Aorta (tissue), 5 donors: Measurements from ENCODE around the gene EDIL3. TPM values are rescaled to one million over a fixed set of nuclear protein-coding genes. Genes with fewer than 3 reads are reported as not detected.
A peak's percentile ranks its signal among the peaks of the same experiment; 100 is the strongest.

Experiments
- ATAC-seq: fragments of 200-7000 bp; cut with Tn5 transposase; one replicate; pipeline ENCODE4 v1.9.1; 2022; ENCODE audit warnings: moderate library complexity; ENCODE audit not compliant: low FRiP score
- DNase-seq, 2 donors: peaks; one replicate each; pipeline ENCODE4 v3.0.0-alpha.2; 2020
- H3K27ac ChIP-seq, 2 donors: one replicate each; pipeline ENCODE4 v1.5.1; 2013; ENCODE audit warnings: low read length in 2 of 2, mild to moderate bottlenecking in 2 of 2, moderate library complexity in 2 of 2, control low read depth in 1 of 2, inconsistent platforms in 1 of 2, low read depth in 1 of 2
- H3K27me3 ChIP-seq, 2 donors: one replicate each; pipeline ENCODE4 v1.6.1; 2013; ENCODE audit warnings: control low read depth in 1 of 2, low read length in 1 of 2, mild to moderate bottlenecking in 1 of 2, moderate library complexity in 1 of 2; ENCODE audit not compliant: insufficient read depth in 2 of 2, control insufficient read depth in 1 of 2
- H3K36me3 ChIP-seq, 2 donors: one replicate each; pipeline ENCODE4 v1.6.1; 2013; ENCODE audit warnings: control low read depth in 1 of 2, low read length in 1 of 2, mild to moderate bottlenecking in 1 of 2; ENCODE audit not compliant: insufficient read depth in 2 of 2, control insufficient read depth in 1 of 2
- H3K4me1 ChIP-seq, 2 donors: one replicate each; pipeline ENCODE4 v1.6.1; 2013; ENCODE audit warnings: low read length in 2 of 2, control low read depth in 1 of 2, mild to moderate bottlenecking in 1 of 2, moderate library complexity in 1 of 2; ENCODE audit not compliant: insufficient read depth in 2 of 2, control insufficient read depth in 1 of 2
- H3K4me3 ChIP-seq, 2 donors: one replicate each; pipeline ENCODE4 v1.5.1; 2013; ENCODE audit warnings: low read length in 2 of 2, control low read depth in 1 of 2, mild to moderate bottlenecking in 1 of 2
- H3K9me3 ChIP-seq: one replicate; pipeline ENCODE4 v1.6.1; 2013; ENCODE audit warnings: mild to moderate bottlenecking, low read length; ENCODE audit not compliant: control insufficient read depth
- WGBS, 2 donors: extraction: QIAGEN DNeasy Blood & Tissue Kit; methylation state at CpG; one replicate each; pipeline ENCODE4 v1.1.7; 2013; 5-methylcytosine and 5-hydroxymethylcytosine counted together
- intact Hi-C, 2 donors: fragments of 100-400 bp; cut with DNase I; formaldehyde crosslinking; loops; one replicate each; pipeline versions ENCODE4 v1.14.2 to v1.15.0; 2022
- long read RNA-seq, 2 donors: library from polyadenylated mRNA; unstranded; transcript quantifications; one replicate each; pipeline ENCODE4 v2.0.0, GENCODE V29; 2020 to 2021
- polyA plus RNA-seq, 2 donors: library from polyadenylated mRNA; stranded (reverse); fragments of 200-250 nt; gene quantifications; one replicate each; pipeline ENCODE4 v1.2.3, GENCODE V29; 2013
- total RNA-seq, 2 donors: library from RNA; stranded (reverse); fragmentation: NEBNext Ultra II Directional; extraction: Animal tissue kit (Norgen Biotek cat#: 25700); gene quantifications; one replicate each; pipeline ENCODE4 v1.2.1, GENCODE V29; 2021
- donor health status: healthy with polysubstance abuse.
- donor health status: Bipolar disorder and iron deficiency.
- donor health status: DM: no; HTN: no; CAD: no.
- donor health status: DM: no; HTN: no; CAD: no.
- donor health status: DM: yes; HTN: yes; CAD: no.

The EDIL3 gene
- 100 to 1,000 TPM; 154 to 205 TPM for total RNA-seq
- polyA plus RNA-seq, result 10 to 100 TPM; 50.0 to 89.7 TPM
- long read RNA-seq, donor 1, full-length matches to known transcripts, result 32 of 88 reads
- long read RNA-seq, donor 1, partial matches to known transcripts, result 15 of 88 reads
- long read RNA-seq, donor 1, other reads (novel, unspliced or antisense), result 41 of 88 reads
- long read RNA-seq, donor 2, full-length matches to known transcripts, result 29 of 78 reads
- long read RNA-seq, donor 2, partial matches to known transcripts, result 6 of 78 reads
- long read RNA-seq, donor 2, other reads (novel, unspliced or antisense), result 43 of 78 reads

DNA sequence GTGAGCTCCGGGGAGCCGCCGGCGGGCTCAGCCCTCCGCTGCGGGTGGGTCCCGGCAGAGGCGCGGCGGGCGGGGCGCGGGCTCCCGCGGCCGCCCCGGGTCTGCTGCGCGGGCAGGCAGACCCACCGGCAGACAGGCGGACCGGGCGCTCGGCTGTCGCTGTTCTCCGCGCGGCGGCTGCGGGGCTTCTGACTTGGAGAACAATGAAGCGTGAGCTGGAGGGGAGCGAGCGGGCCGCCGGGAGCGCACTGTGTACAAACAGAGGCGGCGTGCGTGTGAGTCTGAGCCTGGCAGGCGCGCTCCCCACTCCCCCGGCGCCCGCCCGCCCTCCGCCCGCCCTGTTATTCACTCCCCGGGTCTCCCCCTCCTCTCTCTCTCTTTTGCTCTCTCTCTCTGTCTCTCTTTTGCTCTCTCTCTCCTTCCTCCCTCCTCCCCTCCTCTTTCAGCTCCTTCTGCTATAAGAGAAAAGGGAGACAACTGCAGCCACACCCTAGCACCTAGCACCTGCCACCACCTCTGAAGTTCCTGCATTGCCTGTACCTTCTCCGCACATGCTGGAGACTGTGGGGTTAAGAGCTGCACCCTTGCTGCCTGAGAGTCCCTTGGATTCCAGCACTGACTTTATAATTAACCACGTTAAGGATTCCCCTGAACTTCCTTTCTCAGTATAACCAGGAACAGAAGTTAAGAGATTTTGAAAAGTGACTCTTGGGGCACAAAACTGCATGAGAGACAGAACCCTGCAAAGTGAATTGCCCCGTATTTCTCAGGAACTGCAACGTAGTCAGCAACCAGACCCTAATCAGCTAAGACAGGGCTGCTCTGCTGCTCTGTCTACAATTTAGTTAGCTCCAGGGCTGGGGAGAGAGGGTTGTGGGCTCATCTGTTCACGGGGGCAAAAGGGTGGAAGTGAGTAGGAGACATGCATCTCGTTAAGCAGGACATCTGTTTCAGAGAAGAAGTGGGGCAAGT is at the start of gene EDIL3:
Gene EDIL3 (minus strand): TSS at position 277 of the 972 bp plus-strand sequence. CDS start 506 bp downstream, outside the sequence.
- peak; percentile 44 for ATAC-seq
- no peaks in the 10 kb centered on the region for H3K9me3 ChIP-seq
- no peaks in the 10 kb centered on the region for H3K27me3 ChIP-seq
- 1 to 2% methylated on average over 42 to 54 of the region's 54 CpGs for WGBS, 2 donors
- no peaks in the 10 kb centered on the region for H3K4me1 ChIP-seq
- peak; percentile 58 to 87 for DNase-seq
- intact Hi-C loops, result loop anchor here (5.0 kb wide), 4 partner anchors 93 to 663 kb away; partner anchors contain the start of gene HAPLN1 (in 1 of the 2)
- H3K4me3 ChIP-seq, result peak within 1 kb of the TSS; percentile 67 to 93
- H3K36me3 ChIP-seq, result no peaks in the 10 kb centered on the region
- peak within 1 kb of the TSS; percentile 72 for H3K27ac ChIP-seq

GRCh38 chr5:84433461-84433860 is 48.8 kb upstream of the EDIL3 start:
- Histone ChIP-seq H3K9me3 (no peaks in the 10 kb centered on the region), H3K36me3 (no peaks in the 10 kb centered on the region), H3K4me1 (no peaks in the 10 kb centered on the region), H3K27ac (no peak overlapping the region), H3K27me3 (no peaks in the 10 kb centered on the region), H3K4me3 (no peak overlapping the region)
- DNase-seq, result no peak
- 67 to 81% methylated on average over 1 of the region's 1 CpG for WGBS, 2 donors
- intact Hi-C loops, result no loop called here
- ATAC-seq, result no peak

GRCh38 chr5:84430863-84431663 is 46.4 kb upstream of the EDIL3 start:
- no peak for DNase-seq
- ATAC-seq, result no peak
- no peaks in the 10 kb centered on the region for H3K9me3 ChIP-seq
- H3K4me1 ChIP-seq, result no peaks in the 10 kb centered on the region
- H3K36me3 ChIP-seq, result no peaks in the 10 kb centered on the region
- intact Hi-C loops, result no loop called here
- H3K27ac ChIP-seq, result no peak overlapping the region
- no peaks in the 10 kb centered on the region for H3K27me3 ChIP-seq
- whole genome bisulfite sequencing, 2 donors, result 79 to 90% methylated on average over 3 of the region's 3 CpGs
- H3K4me3 ChIP-seq, result no peak overlapping the region

DNA sequence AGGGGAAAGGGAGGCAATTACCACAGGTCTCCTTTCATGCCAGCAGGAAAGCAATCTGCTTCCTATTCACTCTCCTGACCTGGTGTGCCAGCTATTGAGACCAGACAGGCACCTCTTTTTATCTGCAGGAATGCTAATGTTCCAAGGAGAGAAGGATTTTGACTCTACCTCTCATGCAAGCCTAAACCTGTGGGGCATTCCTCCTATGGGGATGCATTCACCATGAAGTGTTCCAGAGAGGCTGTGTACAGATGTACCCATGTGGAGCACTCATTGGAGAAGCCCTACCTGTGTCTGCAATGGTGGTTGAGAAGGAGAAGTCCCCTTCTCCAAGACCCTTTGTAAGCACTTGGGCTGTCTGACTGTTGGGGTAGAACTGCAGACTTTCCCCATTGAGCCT is 45.4 kb upstream of the EDIL3 start:
- ATAC-seq (no peak), DNase-seq (no peak)
- Histone ChIP-seq H3K27ac (no peak overlapping the region), H3K36me3 (no peaks in the 10 kb centered on the region), H3K4me3 (no peak overlapping the region), H3K27me3 (no peaks in the 10 kb centered on the region), H3K9me3 (no peaks in the 10 kb centered on the region), H3K4me1 (no peaks in the 10 kb centered on the region)
- intact Hi-C loops, result no loop called here

GRCh38 chr5:84425365-84425881 is 40.7 kb upstream of the EDIL3 start:
- H3K27me3 ChIP-seq, result no peaks in the 10 kb centered on the region
- DNase-seq (no peak), ATAC-seq (no peak)
- WGBS, 2 donors, result 41 to 49% methylated on average over 1 of the region's 1 CpG
- no peaks in the 10 kb centered on the region for H3K36me3 ChIP-seq
- no peaks in the 10 kb centered on the region for H3K4me1 ChIP-seq
- intact Hi-C loops, result no loop called here
- H3K9me3 ChIP-seq, result no peaks in the 10 kb centered on the region
- no peak overlapping the region for H3K27ac ChIP-seq
- H3K4me3 ChIP-seq, result no peak overlapping the region

GRCh38 chr5:84419742-84420141 is 35.1 kb upstream of the EDIL3 start:
- Histone ChIP-seq H3K27ac (no peak overlapping the region), H3K36me3 (no peaks in the 10 kb centered on the region), H3K9me3 (no peaks in the 10 kb centered on the region), H3K27me3 (no peaks in the 10 kb centered on the region), H3K4me3 (no peak overlapping the region), H3K4me1 (no peaks in the 10 kb centered on the region)
- WGBS, 2 donors, result 65 to 68% methylated on average over 3 of the region's 3 CpGs
- intact Hi-C loops, result no loop called here
- DNase-seq (no peak), ATAC-seq (no peak)

DNA sequence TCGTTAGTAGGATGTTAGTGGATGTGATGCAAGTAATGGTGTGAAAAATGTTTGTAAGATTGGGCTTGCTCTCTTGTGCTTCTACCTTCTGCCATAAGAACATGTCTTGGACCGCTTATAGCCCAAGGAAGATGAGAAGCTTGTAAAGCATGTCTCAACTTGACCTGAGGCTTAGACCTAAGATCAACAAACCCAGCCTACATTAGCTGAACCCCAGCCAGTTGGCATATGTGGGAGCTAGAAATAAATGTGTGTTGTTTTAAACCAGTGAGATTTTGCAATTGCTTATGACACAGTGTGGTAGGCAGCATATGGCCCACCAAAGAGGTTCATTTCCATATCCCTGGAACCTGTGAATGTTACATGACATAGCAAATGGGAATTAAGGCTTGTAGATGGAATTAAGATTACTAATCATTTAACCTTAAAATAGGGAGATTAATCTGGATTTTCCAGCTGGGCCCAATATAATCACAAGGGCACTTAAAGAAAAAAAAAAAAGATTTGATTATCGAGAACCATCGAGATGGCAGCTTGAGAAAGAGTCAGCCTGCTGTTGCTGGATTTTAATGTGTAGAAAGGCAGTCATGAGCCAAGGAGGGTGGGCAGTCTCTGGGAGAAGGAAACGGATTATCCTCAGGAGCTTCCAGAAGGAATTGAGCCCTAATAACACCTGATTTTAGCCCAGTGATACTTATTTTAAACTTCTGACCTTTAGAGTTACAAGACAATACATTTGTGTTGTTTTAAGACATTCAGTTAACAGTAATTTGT is 27.3 kb upstream of the EDIL3 start:
- WGBS, 2 donors, result 94 to 95% methylated on average over 5 of the region's 5 CpGs
- DNase-seq, result no peak
- ATAC-seq, result no peak
- no peak overlapping the region for H3K4me3 ChIP-seq
- no peaks in the 10 kb centered on the region for H3K36me3 ChIP-seq
- no peaks in the 10 kb centered on the region for H3K27me3 ChIP-seq
- H3K9me3 ChIP-seq, result no peaks in the 10 kb centered on the region
- no peak overlapping the region for H3K27ac ChIP-seq
- intact Hi-C loops, result no loop called here
- no peaks in the 10 kb centered on the region for H3K4me1 ChIP-seq

DNA sequence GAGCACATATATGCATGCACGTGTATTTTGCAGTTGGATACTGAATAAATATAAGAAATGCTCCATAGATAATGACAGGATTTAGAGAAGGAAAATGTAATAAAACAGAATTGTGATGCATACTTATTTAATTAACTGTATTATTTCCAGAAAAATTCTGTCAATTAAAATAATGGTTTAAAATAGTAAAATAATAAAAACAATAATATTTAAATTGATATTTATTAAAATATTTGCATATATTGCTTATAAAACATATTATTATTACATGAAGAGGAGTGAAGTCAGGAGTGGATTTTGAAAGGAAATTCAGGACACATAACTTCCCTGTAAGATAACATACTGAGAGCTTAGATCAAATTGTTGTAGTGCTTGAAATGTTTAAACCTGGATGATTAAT is 21.4 kb upstream of the EDIL3 start:
- WGBS, 2 donors, result 89 to 90% methylated on average over 1 of the region's 1 CpG
- Histone ChIP-seq H3K9me3 (no peaks in the 10 kb centered on the region), H3K27me3 (no peaks in the 10 kb centered on the region), H3K27ac (no peak overlapping the region), H3K36me3 (no peaks in the 10 kb centered on the region), H3K4me3 (no peak overlapping the region), H3K4me1 (no peaks in the 10 kb centered on the region)
- ATAC-seq (no peak), DNase-seq (no peak)
- intact Hi-C loops, result no loop called here
